OCI-LY1 (cell line): ENCODE data around the gene NDUFS8.
A peak's percentile ranks its signal among the peaks of the same experiment; 100 is the strongest.

Source experiments
- H2AFZ ChIP-seq: fragments of 200-600 bp; sonication (generic), shearing (Covaris generic); 2 replicates; pipeline ENCODE4 v1.6.0; 2014; ENCODE audit warnings: antibody characterized with exemption, mild to moderate bottlenecking, low read length
- H3F3A ChIP-seq: fragments of 200-600 bp; sonication (generic), shearing (Covaris generic); 2 replicates; pipeline ENCODE4 v1.6.0; 2014; ENCODE audit warnings: mild to moderate bottlenecking, antibody characterized with exemption, low read length, moderate library complexity; ENCODE audit not compliant: insufficient read depth
- H3K27ac ChIP-seq: fragments of 200-600 bp; sonication (generic); 2 replicates; pipeline ENCODE4 v1.5.1; 2014; ENCODE audit warnings: low read length, mixed run types, mild to moderate bottlenecking, low read depth; ENCODE audit not compliant: poor library complexity, severe bottlenecking
- H3K27me3 ChIP-seq: fragments of 200-600 bp; sonication (generic); 2 replicates; pipeline ENCODE4 v1.6.0; 2014; ENCODE audit warnings: antibody characterized with exemption, mild to moderate bottlenecking, low read length, moderate library complexity; ENCODE audit not compliant: insufficient read depth
- H3K36me3 ChIP-seq: fragments of 200-600 bp; sonication (generic); 2 replicates; pipeline ENCODE4 v1.6.1; 2014; ENCODE audit warnings: mild to moderate bottlenecking, antibody characterized with exemption, low read length, moderate library complexity, mixed read lengths; ENCODE audit not compliant: insufficient read depth
- H3K4me1 ChIP-seq: fragments of 200-600 bp; sonication (generic); 2 replicates; pipeline ENCODE4 v1.5.1; 2014; ENCODE audit warnings: mild to moderate bottlenecking, low read length, moderate library complexity; ENCODE audit not compliant: insufficient read depth, severe bottlenecking
- H3K4me2 ChIP-seq: fragments of 200-600 bp; sonication (generic), shearing (Covaris generic); 2 replicates; pipeline ENCODE4 v1.6.1; 2014; ENCODE audit warnings: low read length
- H3K4me3 ChIP-seq: fragments of 200-600 bp; sonication (generic); 2 replicates; pipeline ENCODE4 v1.5.1; 2014; ENCODE audit warnings: low read length, low read depth, mild to moderate bottlenecking, mixed read lengths; ENCODE audit not compliant: poor library complexity, severe bottlenecking
- H3K79me2 ChIP-seq: fragments of 200-600 bp; shearing (Covaris generic); 2 replicates; pipeline ENCODE4 v1.6.1; 2016; ENCODE audit warnings: mixed run types, low read length, mixed read lengths; ENCODE audit not compliant: insufficient read depth
- H3K9ac ChIP-seq: fragments of 200-600 bp; sonication (generic), shearing (Covaris generic); 2 replicates; pipeline ENCODE4 v1.6.1; 2014; ENCODE audit warnings: mild to moderate bottlenecking, low read length, mixed read lengths
- H3K9me2 ChIP-seq: fragments of 200-600 bp; sonication (generic), shearing (Covaris generic); 2 replicates; pipeline ENCODE4 v1.6.1; 2014; ENCODE audit warnings: low read depth, mild to moderate bottlenecking, low read length, mixed read lengths
- H3K9me3 ChIP-seq: fragments of 200-600 bp; shearing (Covaris generic); 2 replicates; pipeline ENCODE4 v1.6.1; 2014; ENCODE audit warnings: low read length, mixed read lengths
- H4K20me1 ChIP-seq: fragments of 200-600 bp; sonication (generic), shearing (Covaris generic); 2 replicates; pipeline ENCODE4 v1.6.0; 2016; ENCODE audit warnings: mild to moderate bottlenecking, low read length; ENCODE audit not compliant: insufficient read depth
- CTCF ChIP-seq: fragments of 200-600 bp; sonication (generic), shearing (Covaris generic); IDR thresholded peaks from 2 replicates; pipeline ENCODE4 v1.5.1; 2017; ENCODE audit warnings: mild to moderate bottlenecking, antibody characterized with exemption, low read length, moderate library complexity, mixed read lengths
- EZH2 ChIP-seq: fragments of 200-600 bp; sonication (generic), shearing (Covaris generic); IDR thresholded peaks from 2 replicates; pipeline ENCODE4 v1.8.0; 2017; ENCODE audit warnings: borderline replicate concordance, mixed run types, mild to moderate bottlenecking, antibody characterized with exemption, low read length, moderate library complexity, mixed read lengths

NDUFS8 gene

GRCh38 chr11:68038226-68038717, 7.8 kb downstream of the NDUFS8 start:
- peaks cover 19% of the 10 kb centered on the region; the same call in 1 of the 2 replicates for H3K36me3 ChIP-seq
- H3K27ac ChIP-seq: peak overlapping the region; percentile 76
- H3F3A ChIP-seq: no peaks in the 10 kb centered on the region
- H3K4me1 ChIP-seq: peaks cover 41% of the 10 kb centered on the region
- H3K9ac ChIP-seq: peak overlapping the region; percentile 92
- peak overlapping the region; percentile 91 for H3K4me2 ChIP-seq
- peak overlapping the region; percentile 95 for H3K4me3 ChIP-seq
- H3K9me3 ChIP-seq: no peaks in the 10 kb centered on the region
- no peak overlapping the region for H2AFZ ChIP-seq
- no peak for TF ChIP-seq EZH2
- no peak for TF ChIP-seq CTCF
- H3K79me2 ChIP-seq: no peaks in the 10 kb centered on the region
- H3K9me2 ChIP-seq: no peaks in the 10 kb centered on the region
- H3K27me3 ChIP-seq: no peaks in the 10 kb centered on the region
- no peaks in the 10 kb centered on the region for H4K20me1 ChIP-seq

GRCh38 chr11:68038718-68039525, 8.4 kb downstream of the NDUFS8 start, which contains the start of gene TCIRG1:
Gene TCIRG1 (plus strand): TSS chr11:68039025. CDS start chr11:68041272, 2,247 bp downstream.
- peak within 1 kb of the TSS; percentile 95 for H3K4me3 ChIP-seq
- no peaks in the 10 kb centered on the region for H3K9me3 ChIP-seq
- H3K9ac ChIP-seq: peak within 1 kb of the TSS; percentile 92
- H3K36me3 ChIP-seq: peaks cover 18% of the 10 kb centered on the region; the same call in 1 of the 2 replicates
- H3F3A ChIP-seq: no peaks in the 10 kb centered on the region
- H3K4me1 ChIP-seq: peaks cover 47% of the 10 kb centered on the region
- no peaks in the 10 kb centered on the region for H3K79me2 ChIP-seq
- peak within 1 kb of the TSS; percentile 91 for H3K4me2 ChIP-seq
- H3K27me3 ChIP-seq: no peaks in the 10 kb centered on the region
- H3K9me2 ChIP-seq: no peaks in the 10 kb centered on the region
- peak within 1 kb of the TSS; percentile 76 for H3K27ac ChIP-seq
- no peak within 1 kb of the TSS for H2AFZ ChIP-seq
- H4K20me1 ChIP-seq: no peaks in the 10 kb centered on the region
- TF ChIP-seq CTCF: no peak
- TF ChIP-seq EZH2: no peak

DNA sequence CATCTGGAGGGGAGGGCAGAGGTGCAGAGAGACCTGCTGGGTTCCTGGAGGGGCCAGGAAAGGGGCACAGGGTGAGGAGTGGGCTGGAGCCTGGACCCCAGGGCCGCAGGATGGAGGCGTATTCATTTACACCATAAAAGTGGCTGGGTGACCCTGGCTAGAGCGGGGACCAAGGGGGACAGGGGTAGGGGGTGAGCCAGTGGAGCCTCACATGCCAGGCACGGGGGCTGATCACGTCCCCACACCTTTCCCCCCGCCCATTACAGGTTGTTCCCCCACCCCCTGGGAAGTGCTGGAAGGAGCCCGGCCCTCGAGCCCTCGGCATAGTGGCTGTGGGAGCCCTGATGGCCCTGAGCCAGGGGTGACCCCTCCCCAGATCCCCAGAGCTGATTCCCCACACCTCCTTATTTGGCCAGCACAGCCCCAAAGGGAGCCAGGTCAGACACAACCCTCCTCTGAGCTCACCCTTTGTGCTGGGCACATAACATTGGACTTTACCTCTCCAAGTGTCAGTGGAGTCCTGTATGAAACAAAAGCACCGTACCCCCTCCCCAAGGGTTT, 9.1 kb downstream of the NDUFS8 start:
- no peaks in the 10 kb centered on the region for H3F3A ChIP-seq
- peak overlapping the region; percentile 92 for H3K9ac ChIP-seq
- peak overlapping the region; percentile 76 for H3K27ac ChIP-seq
- peaks cover 20% of the 10 kb centered on the region; the same call in 1 of the 2 replicates for H3K36me3 ChIP-seq
- peak overlapping the region; percentile 95 for H3K4me3 ChIP-seq
- H3K9me2 ChIP-seq: no peaks in the 10 kb centered on the region
- TF ChIP-seq CTCF (no peak), EZH2 (no peak)
- H4K20me1 ChIP-seq: no peaks in the 10 kb centered on the region
- peaks cover 47% of the 10 kb centered on the region for H3K4me1 ChIP-seq
- H3K4me2 ChIP-seq: peak overlapping the region; percentile 91
- no peaks in the 10 kb centered on the region for H3K27me3 ChIP-seq
- no peak overlapping the region for H2AFZ ChIP-seq
- H3K9me3 ChIP-seq: no peaks in the 10 kb centered on the region
- H3K79me2 ChIP-seq: no peaks in the 10 kb centered on the region
